Neural progenitor cell (in vitro differentiated cells): ENCODE data around the gene ECM1. TPM values are rescaled to one million over a fixed set of nuclear protein-coding genes. Genes with fewer than 3 reads are reported as not detected.

Source experiments
- DNase-seq: peaks from one replicate; pipeline ENCODE4 v3.0.0-alpha.2; 2016; ENCODE audit warnings: low spot score
- H2AFZ ChIP-seq: fragments of 200-600 bp; sonication (generic); replicated peaks from 2 replicates; pipeline ENCODE4 v1.6.1; 2016; ENCODE audit warnings: antibody characterized with exemption
- H3F3A ChIP-seq: fragments of 200-600 bp; sonication (generic); 2 replicates; pipeline ENCODE4 v1.6.1; 2016; ENCODE audit warnings: antibody characterized with exemption, low read depth
- H3K27ac ChIP-seq: fragments of 200-600 bp; sonication (generic); 2 replicates; pipeline ENCODE4 v1.5.1; 2016; ENCODE audit warnings: mild to moderate bottlenecking
- H3K27me3 ChIP-seq: fragments of 200-600 bp; sonication (generic); 2 replicates; pipeline ENCODE4 v1.6.1; 2016; ENCODE audit warnings: mild to moderate bottlenecking, moderate library complexity
- H3K36me3 ChIP-seq: fragments of 200-600 bp; sonication (generic); 2 replicates; pipeline ENCODE4 v1.5.1; 2016
- H3K4me1 ChIP-seq: fragments of 200-600 bp; sonication (generic); 2 replicates; pipeline ENCODE4 v1.6.1; 2016; ENCODE audit warnings: mixed run types
- H3K4me2 ChIP-seq: fragments of 200-600 bp; sonication (generic); 2 replicates; pipeline ENCODE4 v1.6.1; 2016
- H3K4me3 ChIP-seq: fragments of 200-600 bp; sonication (generic); 2 replicates; pipeline ENCODE4 v1.5.1; 2016
- H3K79me2 ChIP-seq: fragments of 200-600 bp; sonication (generic); 2 replicates; pipeline ENCODE4 v1.6.1; 2016; ENCODE audit warnings: low read depth
- H3K9ac ChIP-seq: fragments of 200-600 bp; sonication (generic); 2 replicates; pipeline ENCODE4 v1.6.1; 2016
- H3K9me3 ChIP-seq: fragments of 200-600 bp; sonication (generic); 2 replicates; pipeline ENCODE4 v1.5.1; 2016; ENCODE audit warnings: low read depth
- H4K20me1 ChIP-seq: fragments of 200-600 bp; sonication (generic); 2 replicates; pipeline ENCODE4 v1.6.1; 2016; ENCODE audit warnings: low read depth
- H3K27ac Mint-ChIP-seq: 3 replicates; pipeline ENCODE4 v1.8.0; 2021; ENCODE audit warnings: mixed read lengths
- H3K27me3 Mint-ChIP-seq: 2 replicates; pipeline ENCODE4 v1.8.0; 2022; ENCODE audit warnings: low read depth, mild to moderate bottlenecking, inconsistent platforms, moderate library complexity, mixed read lengths; ENCODE audit not compliant: insufficient read depth
- H3K36me3 Mint-ChIP-seq: 3 replicates; pipeline ENCODE4 v1.8.0; 2021; ENCODE audit warnings: mixed read lengths
- H3K4me1 Mint-ChIP-seq: 3 replicates; pipeline ENCODE4 v1.8.0; 2021; ENCODE audit warnings: mixed read lengths
- H3K4me3 Mint-ChIP-seq: 3 replicates; pipeline ENCODE4 v1.8.0; 2021; ENCODE audit warnings: mild to moderate bottlenecking, moderate library complexity, mixed read lengths
- H3K9me3 Mint-ChIP-seq: 3 replicates; pipeline ENCODE4 v1.8.0; 2020; ENCODE audit warnings: mixed read lengths
- CTCF ChIP-seq: fragments of 200-600 bp; sonication (generic); IDR thresholded peaks from 2 replicates; pipeline ENCODE4 v1.5.1; 2017; ENCODE audit warnings: antibody characterized with exemption, mild to moderate bottlenecking
- EZH2 ChIP-seq: fragments of 200-600 bp; sonication (generic); IDR thresholded peaks from 2 replicates; pipeline ENCODE4 v1.6.1; 2017; ENCODE audit warnings: antibody characterized with exemption, mild to moderate bottlenecking, moderate library complexity
- EZH2phosphoT487 ChIP-seq: fragments of 200-600 bp; sonication (generic); IDR thresholded peaks from 2 replicates; pipeline ENCODE4 v1.6.1; 2017; ENCODE audit warnings: antibody characterized with exemption
- total RNA-seq: library from RNA; depleted of rRNA; stranded (reverse); fragments of >200 nt; gene quantifications from 2 replicates; pipeline ENCODE4 v1.2.3, GENCODE V29; 2015; ENCODE audit warnings: low replicate concordance

Gene ECM1
- total RNA-seq, 1 donor from 2014 or later, result 0.30 TPM

GRCh38 chr1:150537732-150538684 is 30.1 kb downstream of the ECM1 start:
- Histone ChIP-seq H3K27ac (no peak overlapping the region), H4K20me1 (no peaks in the 10 kb centered on the region), H3F3A (no peaks in the 10 kb centered on the region), H3K4me3 (no peak overlapping the region), H3K4me1 (no peaks in the 10 kb centered on the region), H3K79me2 (no peaks in the 10 kb centered on the region), H3K36me3 (no peaks in the 10 kb centered on the region), H2AFZ (no peak overlapping the region), H3K9me3 (no peaks in the 10 kb centered on the region), H3K27me3 (no peaks in the 10 kb centered on the region), H3K4me2 (no peak overlapping the region), H3K9ac (no peak overlapping the region)
- Mint-ChIP-seq H3K9me3 (no peaks in the 10 kb centered on the region), H3K36me3 (no peaks in the 10 kb centered on the region), H3K27ac (peak overlapping the region; percentile 78), H3K4me1 (peaks cover 9% of the 10 kb centered on the region), H3K4me3 (no peak overlapping the region), H3K27me3 (peaks cover 2% of the 10 kb centered on the region)
- peak; percentile 39 for DNase-seq
- no peak for TF ChIP-seq EZH2phosphoT487
- peak; percentile 35 for TF ChIP-seq CTCF
- no peak for TF ChIP-seq EZH2

- Histone ChIP-seq H3K79me2 (no peaks in the 10 kb centered on the region), H3K4me1 (peaks cover 9% of the 10 kb centered on the region), H2AFZ (peak overlapping the region; percentile 2), H3K9me3 (no peaks in the 10 kb centered on the region), H3K27ac (no peak overlapping the region), H4K20me1 (peaks cover 3% of the 10 kb centered on the region), H3K9ac (no peak overlapping the region), H3K4me2 (no peak overlapping the region), H3K36me3 (no peaks in the 10 kb centered on the region), H3K27me3 (peaks cover 21% of the 10 kb centered on the region), H3K4me3 (no peak overlapping the region), H3F3A (peaks cover 10% of the 10 kb centered on the region)
- Mint-ChIP-seq H3K27me3 (peaks cover 17% of the 10 kb centered on the region), H3K4me3 (peak overlapping the region; percentile 47), H3K9me3 (no peaks in the 10 kb centered on the region), H3K27ac (no peak overlapping the region), H3K4me1 (peaks cover 16% of the 10 kb centered on the region), H3K36me3 (no peaks in the 10 kb centered on the region)
- DNase-seq, result no peak
- TF ChIP-seq EZH2 (no peak), CTCF (no peak), EZH2phosphoT487 (no peak)
Observed at GRCh38 chr1:150543500-150544143, 35.7 kb downstream of the ECM1 start.

- H3K36me3 Mint-ChIP-seq, result no peaks in the 10 kb centered on the region
- H3F3A ChIP-seq, result peaks cover 13% of the 10 kb centered on the region
- peaks cover 9% of the 10 kb centered on the region for H3K4me1 ChIP-seq
- H3K9ac ChIP-seq, result no peak overlapping the region
- no peak overlapping the region for H3K4me3 ChIP-seq
- peaks cover 13% of the 10 kb centered on the region for H3K4me1 Mint-ChIP-seq
- H3K36me3 ChIP-seq, result no peaks in the 10 kb centered on the region
- H3K27ac ChIP-seq, result no peak overlapping the region
- no peaks in the 10 kb centered on the region for H3K9me3 Mint-ChIP-seq
- H3K27me3 ChIP-seq, result peaks cover 27% of the 10 kb centered on the region
- peaks cover 17% of the 10 kb centered on the region for H3K27me3 Mint-ChIP-seq
- TF ChIP-seq EZH2phosphoT487, result no peak
- TF ChIP-seq CTCF, result no peak
- TF ChIP-seq EZH2, result no peak
- H4K20me1 ChIP-seq, result peaks cover 3% of the 10 kb centered on the region
- no peak overlapping the region for H3K4me3 Mint-ChIP-seq
- no peak for DNase-seq
- H3K79me2 ChIP-seq, result no peaks in the 10 kb centered on the region
- H3K27ac Mint-ChIP-seq, result no peak overlapping the region
- H3K9me3 ChIP-seq, result no peaks in the 10 kb centered on the region
- H3K4me2 ChIP-seq, result no peak overlapping the region
- H2AFZ ChIP-seq, result no peak overlapping the region
Observed at GRCh38 chr1:150544204-150544603, 36.3 kb downstream of the ECM1 start.
